HL-60/S4 treated with phorbol 12-myristate 13-acetate at 8.2 ng/mL for 4 days and 3 days (cell line): ENCODE measurements around the gene DALRD3.

Experiments
- in situ Hi-C: fragments of 300-500 bp; cut with MboI; formaldehyde crosslinking; loops from 2 replicates; pipeline ENCODE4 v1.15.0; 2022; ENCODE audit warnings: low sequenced_read_pairs

The DALRD3 gene

GRCh38 chr3:49006408-49007067 lies 11.8 kb downstream of the DALRD3 start:
- in situ Hi-C loops, result no loop called here

- in situ Hi-C loops, result no loop called here
Measured at GRCh38 chr3:49005998-49006397, 12.4 kb downstream of the DALRD3 start.

GRCh38 chr3:49005303-49005680 lies 13.1 kb downstream of the DALRD3 start:
- in situ Hi-C loops, result no loop called here

- in situ Hi-C loops, result no loop called here
Measured at GRCh38 chr3:49004352-49005302, 13.8 kb downstream of the DALRD3 start.

- in situ Hi-C loops, result no loop called here
Measured at GRCh38 chr3:49001155-49001554, 17.2 kb downstream of the DALRD3 start.

GRCh38 chr3:48999085-48999858 lies 19.1 kb downstream of the DALRD3 start:
- in situ Hi-C loops, result no loop called here

GRCh38 chr3:48997714-48998637 lies 20.4 kb downstream of the DALRD3 start:
- in situ Hi-C loops, result no loop called here

- in situ Hi-C loops, result no loop called here
Measured at GRCh38 chr3:48997102-48997635, 21.2 kb downstream of the DALRD3 start.

- in situ Hi-C loops, result no loop called here
Measured at GRCh38 chr3:48996640-48997039, 21.7 kb downstream of the DALRD3 start.

GRCh38 chr3:48993834-48994233 lies 24.5 kb downstream of the DALRD3 start:
- in situ Hi-C loops, result no loop called here

- in situ Hi-C loops, result no loop called here
Measured at GRCh38 chr3:48991851-48992545, 26.4 kb downstream of the DALRD3 start.

- in situ Hi-C loops, result no loop called here
Measured at GRCh38 chr3:48990636-48991469, 27.5 kb downstream of the DALRD3 start.

GRCh38 chr3:48989796-48990635 lies 28.4 kb downstream of the DALRD3 start, which contains the start of gene P4HTM:
Gene P4HTM (plus strand): TSS chr3:48990241. CDS start chr3:48990257, 16 bp downstream.
- in situ Hi-C loops, result no loop called here

GRCh38 chr3:48989126-48989795 lies 29.1 kb downstream of the DALRD3 start:
- in situ Hi-C loops, result no loop called here

- in situ Hi-C loops, result no loop called here
Measured at GRCh38 chr3:48985831-48986376, 32.5 kb downstream of the DALRD3 start.

GRCh38 chr3:48984663-48985062 lies 33.7 kb downstream of the DALRD3 start:
- in situ Hi-C loops, result no loop called here

- in situ Hi-C loops, result no loop called here
Measured at GRCh38 chr3:48983096-48983495, 35.3 kb downstream of the DALRD3 start.
